GM21390 (cell line): Measurements from ENCODE around the gene VSTM2B.
A peak's percentile ranks its signal among the peaks of the same experiment; 100 is the strongest.

ENCODE experiments used
- ATAC-seq: cut with Tn5 transposase; IDR thresholded peaks from one replicate; pipeline ENCODE4 v1.9.1; 2021; ENCODE audit not compliant: unreplicated experiment

VSTM2B gene

DNA sequence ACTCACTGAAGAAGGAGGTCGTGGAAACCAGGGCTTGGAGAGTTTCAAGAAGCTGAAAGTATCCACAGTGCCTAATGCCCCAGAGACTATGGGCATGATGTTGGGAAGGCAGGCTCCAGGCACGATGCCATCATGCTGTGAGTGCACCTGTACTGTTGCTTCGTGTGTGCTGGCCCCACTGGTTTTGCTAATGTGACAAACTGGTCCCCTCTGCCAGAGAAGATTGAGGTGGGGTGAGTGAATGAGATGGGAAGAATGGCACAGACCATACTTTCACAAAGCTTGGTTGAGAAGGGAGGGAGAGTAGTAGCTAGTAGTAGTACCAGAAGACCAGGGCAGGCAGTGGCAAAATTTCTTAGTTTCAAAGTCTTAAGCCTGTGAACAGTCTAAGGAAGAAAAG, 61.3 kb downstream of the VSTM2B start:
- ATAC-seq = no peak

DNA sequence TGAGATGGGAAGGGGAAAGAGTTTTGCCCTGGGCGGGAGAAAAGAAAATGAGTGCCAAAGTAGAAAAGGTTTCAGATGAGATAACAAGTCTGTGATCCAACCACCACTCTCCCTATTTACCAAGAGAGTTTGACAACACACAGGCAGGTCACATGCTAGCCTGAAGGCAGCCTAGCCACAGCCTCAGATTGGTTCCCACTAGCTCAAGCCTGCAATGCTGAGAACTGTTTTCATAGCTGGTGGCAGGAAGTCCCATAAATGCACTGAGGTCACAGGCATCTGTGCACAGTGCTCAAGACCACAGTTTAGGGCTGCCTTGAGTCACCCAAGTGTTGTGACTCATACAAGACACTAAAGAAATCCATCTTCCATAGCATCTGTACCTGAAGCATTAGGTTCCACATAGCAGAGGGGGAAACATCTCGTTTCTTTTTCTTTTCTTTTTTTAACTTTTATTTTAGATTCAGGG, 61.8 kb downstream of the VSTM2B start:
- ATAC-seq = peak; percentile 89

DNA sequence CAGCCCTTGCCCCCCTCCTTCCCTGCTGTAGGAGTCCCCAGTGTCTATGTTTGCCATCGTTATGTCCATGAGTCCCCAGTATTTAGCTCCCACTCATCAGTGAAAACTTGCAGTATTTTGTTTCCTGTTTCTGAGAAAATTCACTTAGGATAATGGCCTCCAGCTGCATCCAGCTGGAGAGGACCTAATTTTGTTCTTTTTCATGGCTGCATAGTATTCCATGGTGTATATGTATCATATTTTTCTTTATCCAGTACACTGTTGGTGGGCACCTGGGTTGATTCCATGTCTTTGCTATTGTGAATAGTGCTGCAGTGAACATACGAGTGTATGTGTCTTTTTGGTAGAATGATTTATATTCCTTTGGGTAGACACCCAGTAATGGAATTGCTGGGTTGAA, 62.3 kb downstream of the VSTM2B start:
- ATAC-seq = no peak

DNA sequence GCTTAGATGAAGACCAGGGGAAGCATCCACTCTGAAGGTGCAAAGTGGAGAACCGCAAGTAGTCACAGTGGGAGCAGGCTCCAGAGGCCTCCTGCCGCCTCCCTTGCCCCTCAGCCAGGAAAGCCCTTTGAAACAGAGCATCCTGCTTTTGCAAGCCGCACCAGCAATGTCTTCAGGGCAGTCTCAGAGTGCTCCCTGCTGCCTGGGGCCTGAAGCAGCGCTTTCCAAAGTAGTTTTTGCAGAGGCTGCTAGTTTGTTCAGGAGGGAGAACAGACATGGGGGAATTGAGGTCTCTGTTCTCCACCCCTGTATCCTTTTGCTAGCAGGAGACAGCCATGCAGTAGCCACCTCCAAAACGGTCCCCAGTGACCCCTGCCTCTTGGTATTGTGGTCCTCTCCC, 64.5 kb downstream of the VSTM2B start:
- ATAC-seq = no peak

DNA sequence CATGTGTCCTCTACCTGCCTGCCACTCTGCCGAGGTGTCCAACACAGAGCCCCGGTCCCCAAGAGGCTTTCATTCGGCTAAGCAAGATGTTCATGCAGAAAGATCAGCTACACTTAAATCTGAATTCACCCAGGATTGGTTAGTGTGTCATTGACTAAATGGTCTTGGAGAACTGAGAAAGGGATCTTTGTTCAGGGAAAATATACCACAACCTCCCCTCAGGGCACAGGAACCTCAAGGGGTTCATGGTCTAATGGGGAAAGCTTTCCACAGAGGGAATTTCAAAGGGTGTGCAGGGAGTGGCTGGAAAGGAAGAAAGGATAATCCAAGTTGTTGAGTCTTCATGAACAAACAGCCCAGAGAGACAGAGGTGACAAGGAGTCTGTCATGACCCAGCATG, 65.9 kb downstream of the VSTM2B start:
- ATAC-seq = no peak

DNA sequence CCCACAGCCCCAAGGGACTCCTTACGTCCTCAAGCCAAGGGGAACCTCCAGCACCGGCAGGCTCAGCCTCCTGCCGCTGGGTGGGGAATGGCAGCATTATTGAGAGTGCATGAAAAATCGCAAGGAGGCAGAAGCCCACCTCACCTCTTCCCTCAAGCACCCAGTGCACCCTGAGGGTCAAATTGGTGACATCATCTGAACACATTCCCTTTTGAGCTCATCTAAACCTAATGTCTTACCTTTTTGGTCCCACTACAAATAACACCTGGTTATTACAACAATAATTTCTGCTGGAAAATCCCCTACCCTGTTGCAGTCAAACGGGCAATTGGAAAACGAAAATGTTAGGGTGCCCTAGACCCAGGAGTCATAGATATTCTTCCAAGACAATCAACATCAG, 68.1 kb downstream of the VSTM2B start:
- ATAC-seq = no peak

DNA sequence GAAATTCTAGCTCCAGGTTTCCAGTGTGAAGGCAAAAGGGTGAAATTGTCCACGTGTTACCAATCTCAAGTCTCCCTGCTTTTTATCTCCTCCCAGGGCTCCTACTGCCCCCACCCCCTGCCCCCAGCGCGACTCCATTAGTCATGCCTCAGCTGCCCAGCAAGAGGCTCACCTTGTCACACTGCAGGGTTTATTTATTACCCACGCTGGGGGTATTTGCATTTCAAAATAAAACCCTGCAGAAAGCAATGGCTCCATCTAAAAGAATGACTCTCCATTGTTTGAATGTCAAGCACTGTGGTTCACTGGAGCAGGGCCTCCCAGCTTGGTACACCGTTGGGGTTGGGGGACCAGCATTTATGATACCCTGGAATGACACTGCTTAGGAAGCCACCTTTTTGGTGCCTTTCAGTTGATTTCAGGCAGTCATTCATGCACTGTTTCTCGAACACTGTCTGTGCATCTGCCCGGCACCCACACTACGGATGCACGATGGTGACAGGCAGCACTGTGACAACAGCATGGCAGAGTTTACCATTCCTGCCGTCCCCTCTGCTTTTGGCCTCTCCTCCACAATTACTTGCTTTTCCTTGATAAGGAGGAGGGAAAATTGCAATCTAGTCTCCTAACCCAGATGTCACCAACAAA, 70.4 kb downstream of the VSTM2B start:
- ATAC-seq = no peak

DNA sequence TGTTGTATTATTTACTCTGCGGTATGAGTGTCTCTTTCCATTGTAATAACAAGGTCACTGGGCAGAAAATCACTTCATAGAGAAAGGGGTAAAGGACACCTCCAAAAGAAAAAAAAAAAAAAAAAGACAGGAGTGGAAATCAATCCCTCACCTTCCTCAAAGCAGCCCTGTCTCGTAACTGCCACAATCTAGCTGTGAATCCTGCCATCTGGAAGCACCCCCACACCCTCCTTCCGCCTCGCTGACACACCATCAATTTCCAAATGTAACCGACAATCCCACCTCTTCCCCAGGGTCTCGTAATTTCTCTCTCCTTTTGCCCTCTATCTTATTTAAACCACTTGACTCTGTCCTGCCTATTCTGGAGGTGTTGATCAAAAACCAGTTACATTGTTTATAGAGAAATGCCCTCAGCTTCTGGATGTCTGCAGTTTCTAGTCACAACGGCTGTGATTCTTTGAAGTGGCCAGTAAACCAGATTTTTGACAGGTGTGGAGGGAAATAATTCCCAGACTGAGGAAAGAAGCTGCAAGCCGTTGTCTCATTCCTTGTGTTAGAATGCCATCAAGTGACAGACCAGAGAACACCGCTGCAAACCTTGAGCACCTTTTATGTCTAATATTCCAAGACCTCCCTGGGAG, 71.2 kb downstream of the VSTM2B start:
- ATAC-seq = no peak

DNA sequence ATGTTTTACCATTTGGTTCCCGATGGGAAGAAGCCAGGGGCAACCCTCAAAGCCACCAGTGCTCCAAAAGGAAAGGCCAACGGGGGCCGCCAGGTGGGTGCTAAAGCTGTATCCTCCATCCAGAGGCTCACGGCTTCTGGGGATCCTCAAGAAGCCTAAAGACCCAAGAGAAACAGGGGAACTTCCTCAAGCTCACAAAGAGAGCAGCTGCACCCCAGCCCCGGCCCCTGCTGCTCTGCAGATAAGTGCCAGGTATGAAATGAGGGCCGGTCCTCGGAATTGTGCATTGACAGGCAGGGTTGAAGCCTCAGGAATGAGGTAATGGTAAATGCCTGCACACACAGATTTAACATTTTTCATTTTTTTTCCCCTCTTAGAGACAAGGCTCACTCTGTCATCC, 72.2 kb downstream of the VSTM2B start:
- ATAC-seq = no peak

DNA sequence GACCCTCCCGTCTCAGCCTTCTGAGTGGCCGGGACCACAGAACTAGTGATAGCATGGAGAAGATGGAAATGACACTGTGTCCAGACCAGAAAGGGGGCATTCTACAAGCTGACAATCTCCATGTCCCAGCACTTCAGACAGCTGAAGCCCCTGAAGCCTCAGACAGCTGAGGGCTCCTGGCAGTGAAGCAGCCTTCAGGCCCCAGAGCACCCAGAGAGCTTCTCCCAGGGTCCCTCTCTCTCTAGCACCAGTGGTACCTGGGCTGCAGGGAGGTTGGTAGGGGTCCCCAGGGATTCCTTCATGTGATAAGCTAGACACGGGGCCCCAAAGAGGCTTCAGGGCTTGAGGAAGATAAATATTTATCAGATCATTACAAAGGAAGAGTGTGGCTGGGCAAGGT, 72.7 kb downstream of the VSTM2B start:
- ATAC-seq = no peak

DNA sequence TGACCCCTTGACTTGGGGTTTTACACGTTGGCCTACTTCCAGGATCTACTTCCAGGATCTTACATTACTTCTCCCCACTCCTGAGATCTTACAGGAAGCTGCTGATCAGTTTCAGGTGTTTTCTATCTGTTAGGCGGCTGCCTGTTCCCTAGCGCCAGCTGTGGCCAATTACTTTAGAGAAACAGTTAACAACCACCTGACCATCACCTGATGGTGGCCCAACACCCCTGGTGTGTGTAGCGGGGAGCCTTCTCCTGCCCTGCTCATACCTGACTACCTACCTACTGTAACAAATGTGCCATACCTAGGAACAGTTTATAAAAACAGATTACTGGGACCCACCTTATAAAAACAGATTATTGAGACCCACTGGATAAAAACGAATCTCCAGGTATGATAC, 77.5 kb downstream of the VSTM2B start:
- no peak for ATAC-seq

DNA sequence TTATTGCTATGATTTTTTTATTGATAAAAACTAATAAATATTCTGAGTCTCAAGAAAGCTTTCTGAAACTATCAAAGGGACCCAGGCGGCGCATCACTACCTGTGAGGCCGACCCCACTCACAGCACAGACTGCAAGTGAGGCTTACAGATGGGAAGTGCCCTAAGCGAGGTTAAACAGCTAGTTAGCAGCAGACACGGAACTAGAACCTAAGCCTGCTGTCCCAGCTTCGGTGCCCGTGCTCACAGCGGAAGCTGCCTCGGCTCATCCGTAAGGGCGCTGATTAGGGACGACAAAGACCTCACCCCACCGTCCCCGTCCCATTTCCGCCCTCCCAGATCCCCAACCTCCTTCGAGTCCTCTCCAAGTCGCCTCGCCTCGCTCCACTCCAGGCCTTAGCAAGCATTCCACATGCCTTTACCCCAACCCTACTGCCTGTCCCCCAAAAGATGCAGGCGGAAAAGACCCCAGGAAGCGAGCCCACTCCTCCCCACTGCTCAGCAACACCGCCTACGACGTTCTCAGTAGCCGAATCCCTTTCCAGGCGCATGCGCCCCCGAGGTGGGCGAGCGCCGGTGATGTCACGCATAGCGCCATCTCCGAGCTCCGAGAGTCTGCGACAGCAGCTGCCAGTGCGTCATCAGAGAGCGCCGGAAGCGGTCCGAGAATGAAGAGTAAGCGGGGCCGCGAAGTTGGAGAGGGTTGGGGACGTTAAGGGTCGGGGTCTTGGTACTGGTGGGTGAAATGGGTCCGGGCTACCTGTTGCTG, 80.0 kb downstream of the VSTM2B start, which contains the start of gene POP4:
Gene POP4 (plus strand): TSS at position 631 of the 767 bp plus-strand sequence. CDS start 36 bp downstream, at position 667.
- ATAC-seq = peak; percentile 63

DNA sequence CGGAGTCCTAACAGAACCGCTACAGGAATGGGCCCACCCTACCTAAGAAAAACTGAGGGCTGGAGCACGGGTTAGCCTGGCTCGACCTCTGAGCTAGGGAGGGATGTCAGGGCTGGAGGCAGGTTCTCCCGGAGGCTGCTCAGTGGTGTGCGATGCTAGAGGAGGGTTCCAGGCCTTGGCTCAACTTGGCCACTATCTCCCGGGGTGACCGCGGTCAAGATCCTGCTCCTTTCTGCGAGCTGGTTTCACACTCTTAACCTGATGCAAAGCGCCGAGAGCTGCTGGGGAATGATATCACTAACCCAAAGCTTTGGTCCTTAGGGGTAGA, 80.6 kb downstream of the VSTM2B start:
- ATAC-seq = peak; percentile 6

DNA sequence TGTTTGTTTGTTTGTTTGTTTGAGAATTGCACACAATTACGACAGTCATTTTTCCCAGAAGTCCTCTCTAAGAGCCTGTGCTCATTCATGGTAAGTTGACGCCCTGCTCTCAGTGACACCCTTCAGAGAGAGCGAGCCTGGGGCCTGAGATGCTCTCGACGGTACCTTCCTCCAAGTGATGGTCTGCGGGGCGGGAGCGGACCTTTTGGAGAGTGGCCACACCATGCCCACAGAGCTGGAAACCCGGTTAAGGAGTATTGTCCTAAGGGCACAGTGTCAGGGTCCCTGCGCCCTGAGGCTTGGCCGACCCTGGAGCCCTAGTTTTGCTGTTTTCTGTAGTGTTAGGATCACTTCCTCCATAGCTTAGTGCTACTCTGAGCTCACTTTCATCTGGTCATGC, 83.8 kb downstream of the VSTM2B start:
- ATAC-seq = no peak

DNA sequence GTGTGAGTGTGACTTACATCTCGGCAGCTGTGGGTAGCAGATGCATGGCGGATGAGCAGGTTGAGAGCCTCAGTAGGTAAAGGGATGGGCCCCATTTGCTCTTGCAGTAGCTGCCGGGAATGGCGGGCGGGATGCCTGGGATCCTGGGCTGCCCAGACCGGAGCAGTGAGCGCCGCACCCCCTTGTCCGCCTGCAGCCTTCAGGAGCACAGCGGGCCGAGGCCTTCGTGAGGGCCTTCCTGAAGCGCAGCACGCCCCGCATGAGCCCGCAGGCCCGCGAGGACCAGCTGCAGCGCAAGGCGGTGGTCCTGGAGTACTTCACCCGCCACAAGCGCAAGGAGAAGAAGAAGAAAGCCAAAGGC, 84.4 kb downstream of the VSTM2B start:
- ATAC-seq = no peak

DNA sequence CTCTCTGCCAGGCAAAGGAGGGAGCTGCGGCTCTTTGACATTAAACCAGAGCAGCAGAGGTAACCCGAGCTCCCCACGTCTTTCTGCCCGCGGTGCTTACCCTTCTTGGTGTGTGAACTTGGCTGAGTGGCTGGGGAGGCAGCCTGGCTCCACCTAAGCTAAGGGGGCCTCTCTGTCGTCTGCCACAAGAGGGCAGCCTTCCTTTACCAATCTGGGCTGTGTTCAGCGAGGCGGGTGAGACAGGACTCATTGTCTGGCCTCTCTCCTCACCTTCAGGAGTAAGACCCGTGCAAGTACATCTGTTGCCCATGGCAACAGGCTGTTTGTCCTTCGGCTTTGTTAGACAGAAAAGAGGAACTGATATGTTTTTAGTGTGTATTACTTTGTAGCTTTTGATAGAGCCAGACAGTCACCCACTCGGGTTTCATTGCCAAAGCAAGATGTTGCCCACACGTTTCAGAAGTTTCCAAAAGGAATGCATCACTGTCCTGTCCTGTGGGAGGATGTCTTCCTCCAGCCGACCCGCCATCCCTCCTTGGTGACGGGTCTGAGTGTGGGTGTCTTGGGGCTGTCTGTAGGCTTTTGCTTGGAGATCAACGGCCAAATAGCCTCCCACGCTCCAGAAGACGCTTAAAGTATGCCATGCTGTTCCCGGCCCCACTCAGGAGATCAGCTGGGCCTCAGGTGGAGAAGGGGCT, 84.9 kb downstream of the VSTM2B start:
- ATAC-seq = peak; percentile 59

DNA sequence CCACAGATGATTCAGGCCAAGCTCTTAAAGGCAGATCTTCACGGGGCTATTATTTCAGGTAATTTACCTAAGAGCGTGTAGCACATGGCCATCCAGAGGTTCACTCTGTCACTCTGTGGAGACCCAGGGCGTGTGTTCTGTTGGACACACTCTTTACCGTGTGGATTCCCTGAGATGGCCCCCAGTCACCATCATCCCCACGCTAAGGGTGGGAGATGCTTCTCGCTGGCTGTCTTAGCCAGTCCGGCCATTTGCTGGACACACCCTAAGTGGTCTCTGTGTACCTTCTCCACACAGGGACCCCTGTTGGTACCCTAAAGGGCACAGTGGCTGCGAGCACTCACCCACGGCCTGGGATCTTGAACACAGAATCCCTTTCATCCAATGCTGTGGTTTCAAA, 86.3 kb downstream of the VSTM2B start:
- ATAC-seq = no peak

DNA sequence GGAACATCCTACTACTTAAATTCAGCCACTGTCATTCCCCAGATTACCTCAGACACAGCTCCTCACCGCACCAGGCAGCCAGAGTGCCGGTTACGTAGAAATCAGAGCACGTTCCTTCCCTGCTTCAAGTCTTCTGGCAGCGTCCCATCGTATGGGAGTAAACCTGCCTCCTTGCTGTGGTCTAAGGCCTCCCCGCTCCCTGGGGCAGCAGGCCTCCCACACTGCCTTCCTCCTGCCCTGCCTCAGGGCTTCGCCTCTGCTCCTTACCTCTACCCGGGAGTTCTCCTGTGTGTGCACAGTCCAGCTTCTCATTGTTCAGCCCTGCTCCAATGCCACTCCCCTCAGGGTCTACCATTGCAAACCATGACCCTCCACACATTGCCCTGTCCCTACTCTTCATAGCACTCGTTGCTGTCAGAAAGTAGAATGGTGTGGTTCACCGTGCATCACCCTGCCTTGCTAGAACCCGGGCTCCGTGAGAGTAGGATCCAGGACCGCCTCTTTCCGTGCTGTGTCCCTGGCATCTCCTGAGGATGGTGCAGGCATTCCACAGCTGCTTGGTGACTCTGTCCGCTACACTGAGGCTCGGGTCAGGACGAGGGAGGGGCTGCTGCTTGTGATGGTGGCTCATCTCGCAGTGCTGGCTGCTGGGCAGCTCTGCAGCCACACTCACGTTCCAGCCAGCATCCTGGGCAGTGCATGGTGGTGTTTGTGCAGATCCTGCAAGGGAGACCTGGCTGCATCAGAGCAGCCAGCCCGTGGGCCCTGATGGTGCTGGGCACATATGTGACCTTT, 87.2 kb downstream of the VSTM2B start:
- ATAC-seq = no peak

DNA sequence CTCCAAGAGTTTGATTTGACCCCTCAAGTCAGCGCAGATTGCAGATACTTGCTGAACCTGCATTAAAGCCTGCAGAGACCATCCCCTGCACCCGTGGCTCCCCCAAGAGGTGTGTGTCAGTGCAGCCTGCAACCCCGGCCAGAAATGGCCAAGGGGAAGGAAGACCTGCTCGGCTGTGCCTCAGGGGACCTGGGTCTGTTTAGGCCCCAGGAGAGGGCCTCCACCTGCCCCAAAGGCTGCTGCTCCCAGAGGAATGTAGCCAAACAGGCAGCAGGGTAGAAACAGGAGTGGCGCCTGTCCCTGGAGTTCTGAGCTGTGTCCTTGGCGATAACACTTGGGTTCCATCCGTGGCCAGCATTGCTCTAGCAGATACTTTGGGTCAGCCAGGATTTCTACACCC, 88.3 kb downstream of the VSTM2B start:
- no peak for ATAC-seq
